Measurements from ENCODE around the gene DCD.

GRCh38 chr12:54648265-54648664 lies at the start of gene DCD:
- TF ChIP-seq L3MBTL2 (conservative IDR thresholded peaks at IDR 0.05) (no peak), SP1 (IDR thresholded peaks at IDR 0.05) (no peak), HDGF (IDR thresholded peaks at IDR 0.05; ENCODE audit: borderline replicate concordance) (no peak), FOXM1 (IDR thresholded peaks at IDR 0.05; ENCODE audit: borderline replicate concordance) (no peak), TARDBP (IDR thresholded peaks at IDR 0.05) (no peak), NFRKB (IDR thresholded peaks at IDR 0.05) (no peak), LEF1 (IDR thresholded peaks at IDR 0.05; ENCODE audit: borderline replicate concordance) (no peak), ARNT (IDR thresholded peaks at IDR 0.05) (no peak), ELF4 (IDR thresholded peaks at IDR 0.05) (no peak), BHLHE40 (IDR thresholded peaks at IDR 0.05; ENCODE audit: borderline replicate concordance) (no peak), SUZ12 (IDR thresholded peaks at IDR 0.05) (no peak), FOXK2 (IDR thresholded peaks at IDR 0.05) (no peak), ZNF384 (IDR thresholded peaks at IDR 0.05) (no peak), CTBP1 (IDR thresholded peaks at IDR 0.05; ENCODE audit: borderline replicate concordance) (no peak)
